ENCODE data around the gene EXOC1L. TPM values are rescaled to one million over a fixed set of nuclear protein-coding genes. Genes with fewer than 3 reads are reported as not detected.
"Not testable (repeated sequence)": the region's sequence is repeated elsewhere in the genome, so short reads cannot be mapped to it uniquely, and the experiment has no call there.

The EXOC1L gene
- total RNA-seq, 2 donors from 2014 or later = not detected

- not testable (repeated sequence) for H3K4me3 Mint-ChIP-seq; ATAC-seq (replicated peaks in 1 of 2); H3K9me3 Mint-ChIP-seq; H3K36me3 Mint-ChIP-seq (ENCODE audit: insufficient read depth in 2 of 2); H3K27me3 Mint-ChIP-seq (ENCODE audit: low read depth); H3K4me1 Mint-ChIP-seq (ENCODE audit: low read depth); DNase-seq; H3K27ac Mint-ChIP-seq
Observed at GRCh38 chr4:55841373-55842239, 22.0 kb downstream of the EXOC1L start.

GRCh38 chr4:55842312-55842711 is 22.7 kb downstream of the EXOC1L start:
- not testable (repeated sequence) for DNase-seq; H3K4me3 Mint-ChIP-seq; H3K4me1 Mint-ChIP-seq (ENCODE audit: low read depth)

GRCh38 chr4:55849724-55850123 is 30.1 kb downstream of the EXOC1L start:
- no peak overlapping the region for H3K4me3 Mint-ChIP-seq
- DNase-seq (no peak), ATAC-seq (replicated peaks in 1 of 2) (no peak)
- H3K27me3 Mint-ChIP-seq (ENCODE audit: low read depth) = no peaks in the 10 kb centered on the region
- peaks cover 34% of the 10 kb centered on the region for H3K4me1 Mint-ChIP-seq (ENCODE audit: low read depth)
- H3K36me3 Mint-ChIP-seq (ENCODE audit: insufficient read depth in 2 of 2) = peaks cover 4 to 5% of the 10 kb centered on the region in 2 donors
- H3K27ac Mint-ChIP-seq = no peak overlapping the region
- peaks cover 0 to 4% of the 10 kb centered on the region in 2 donors for H3K9me3 Mint-ChIP-seq

More at GRCh38 chr4:55842312-55842711, 22.7 kb downstream of the EXOC1L start:
- H3K36me3 Mint-ChIP-seq (ENCODE audit: insufficient read depth in 2 of 2); ATAC-seq (replicated peaks in 1 of 2); H3K27ac Mint-ChIP-seq; H3K27me3 Mint-ChIP-seq (ENCODE audit: low read depth); H3K9me3 Mint-ChIP-seq: not testable (repeated sequence)

- ATAC-seq (replicated peaks in 1 of 2) = peak in 1 of 2 donors; percentile 21
- peaks cover 0 to 2% of the 10 kb centered on the region in 2 donors for H3K9me3 Mint-ChIP-seq
- peak; percentile 22 to 27 for DNase-seq
- peak overlapping the region; percentile 53 for H3K27ac Mint-ChIP-seq
- H3K4me1 Mint-ChIP-seq (ENCODE audit: low read depth) = peaks cover 34% of the 10 kb centered on the region
- peaks cover 4 to 7% of the 10 kb centered on the region in 2 donors for H3K36me3 Mint-ChIP-seq (ENCODE audit: insufficient read depth in 2 of 2)
- H3K27me3 Mint-ChIP-seq (ENCODE audit: low read depth) = no peaks in the 10 kb centered on the region
- H3K4me3 Mint-ChIP-seq = no peak overlapping the region
Observed at GRCh38 chr4:55851885-55852284, 32.3 kb downstream of the EXOC1L start.

GRCh38 chr4:55853484-55854046 is 34.0 kb downstream of the EXOC1L start, which contains the start of gene EXOC1:
TSS of gene EXOC1 (plus strand) at chr4:55853648. CDS start at chr4:55858324, 4,676 bp downstream.
- H3K27ac Mint-ChIP-seq = peak within 1 kb of the TSS; percentile 94
- H3K4me3 Mint-ChIP-seq = no peak within 1 kb of the TSS
- no peaks in the 10 kb centered on the region for H3K27me3 Mint-ChIP-seq (ENCODE audit: low read depth)
- peak; percentile 97 to 98 for ATAC-seq (replicated peaks in 1 of 2)
- H3K4me1 Mint-ChIP-seq (ENCODE audit: low read depth) = peaks cover 43% of the 10 kb centered on the region
- H3K36me3 Mint-ChIP-seq (ENCODE audit: insufficient read depth in 2 of 2) = peaks cover 4 to 7% of the 10 kb centered on the region in 2 donors
- peak; percentile 98 to 99 for DNase-seq
- H3K9me3 Mint-ChIP-seq = peaks cover 0 to 2% of the 10 kb centered on the region in 2 donors

GRCh38 chr4:55854129-55854528 is 34.5 kb downstream of the EXOC1L start:
- no peak overlapping the region for H3K27ac Mint-ChIP-seq
- H3K4me3 Mint-ChIP-seq = no peak overlapping the region
- no peak for ATAC-seq (replicated peaks in 1 of 2)
- H3K4me1 Mint-ChIP-seq (ENCODE audit: low read depth) = peaks cover 48% of the 10 kb centered on the region
- DNase-seq = no peak
- peaks cover 0 to 2% of the 10 kb centered on the region in 2 donors for H3K9me3 Mint-ChIP-seq
- peaks cover 4 to 11% of the 10 kb centered on the region in 2 donors for H3K36me3 Mint-ChIP-seq (ENCODE audit: insufficient read depth in 2 of 2)
- no peaks in the 10 kb centered on the region for H3K27me3 Mint-ChIP-seq (ENCODE audit: low read depth)

GRCh38 chr4:55857586-55857985 is 38.0 kb downstream of the EXOC1L start:
- ATAC-seq (replicated peaks in 1 of 2) (no peak), DNase-seq (no peak)
- Mint-ChIP-seq H3K4me3 (no peak overlapping the region), H3K36me3 (ENCODE audit: insufficient read depth in 2 of 2) (peaks cover 7 to 22% of the 10 kb centered on the region in 2 donors), H3K4me1 (ENCODE audit: low read depth) (peaks cover 25% of the 10 kb centered on the region), H3K27me3 (ENCODE audit: low read depth) (no peaks in the 10 kb centered on the region), H3K9me3 (peaks cover 0 to 2% of the 10 kb centered on the region in 2 donors), H3K27ac (no peak overlapping the region)

- Mint-ChIP-seq H3K4me3 (no peak overlapping the region), H3K9me3 (no peaks in the 10 kb centered on the region)
Observed at GRCh38 chr4:55859711-55860110, 40.1 kb downstream of the EXOC1L start.

GRCh38 chr4:55864577-55865223 is 45.1 kb downstream of the EXOC1L start:
- H3K27ac Mint-ChIP-seq = peak overlapping the region; percentile 86
- peaks cover 6 to 16% of the 10 kb centered on the region in 2 donors for H3K36me3 Mint-ChIP-seq (ENCODE audit: insufficient read depth in 2 of 2)
- H3K9me3 Mint-ChIP-seq = no peaks in the 10 kb centered on the region
- no peak overlapping the region for H3K4me3 Mint-ChIP-seq
- no peak for DNase-seq
- peak in 1 of 2 donors; percentile 19 for ATAC-seq (replicated peaks in 1 of 2)
- H3K27me3 Mint-ChIP-seq (ENCODE audit: low read depth) = no peaks in the 10 kb centered on the region
- peaks cover 22% of the 10 kb centered on the region for H3K4me1 Mint-ChIP-seq (ENCODE audit: low read depth)

More at GRCh38 chr4:55859711-55860110, 40.1 kb downstream of the EXOC1L start:
- ATAC-seq (replicated peaks in 1 of 2) (no peak), DNase-seq (no peak)
- Mint-ChIP-seq H3K36me3 (ENCODE audit: insufficient read depth in 2 of 2) (peaks cover 3 to 17% of the 10 kb centered on the region in 2 donors), H3K27ac (no peak overlapping the region), H3K4me1 (ENCODE audit: low read depth) (peaks cover 15% of the 10 kb centered on the region), H3K27me3 (ENCODE audit: low read depth) (no peaks in the 10 kb centered on the region)

- Mint-ChIP-seq H3K4me1 (ENCODE audit: low read depth) (peaks cover 22% of the 10 kb centered on the region), H3K27me3 (ENCODE audit: low read depth) (no peaks in the 10 kb centered on the region), H3K9me3 (no peaks in the 10 kb centered on the region), H3K4me3 (peak overlapping the region in 1 of 2 donors; percentile 54), H3K27ac (peak overlapping the region; percentile 86), H3K36me3 (ENCODE audit: insufficient read depth in 2 of 2) (peaks cover 4 to 15% of the 10 kb centered on the region in 2 donors)
- ATAC-seq (replicated peaks in 1 of 2) = peak in 1 of 2 donors; percentile 23
- DNase-seq = no peak
Observed at GRCh38 chr4:55865228-55865806, 45.7 kb downstream of the EXOC1L start.

GRCh38 chr4:55866290-55866907 is 46.8 kb downstream of the EXOC1L start:
- Mint-ChIP-seq H3K36me3 (ENCODE audit: insufficient read depth in 2 of 2) (peaks cover 4 to 11% of the 10 kb centered on the region in 2 donors), H3K27ac (peak overlapping the region; percentile 86), H3K27me3 (ENCODE audit: low read depth) (no peaks in the 10 kb centered on the region), H3K4me1 (ENCODE audit: low read depth) (peaks cover 22% of the 10 kb centered on the region), H3K9me3 (no peaks in the 10 kb centered on the region), H3K4me3 (peak overlapping the region in 1 of 2 donors; percentile 54)
- ATAC-seq (replicated peaks in 1 of 2) (peak; percentile 89 to 92), DNase-seq (no peak)

- peaks cover 4 to 11% of the 10 kb centered on the region in 2 donors for H3K36me3 Mint-ChIP-seq (ENCODE audit: insufficient read depth in 2 of 2)
- DNase-seq = peak in 1 of 2 donors; percentile 13
Observed at GRCh38 chr4:55866973-55867574, 47.5 kb downstream of the EXOC1L start.

More at GRCh38 chr4:55866973-55867574, 47.5 kb downstream of the EXOC1L start:
- no peaks in the 10 kb centered on the region for H3K9me3 Mint-ChIP-seq
- peak overlapping the region; percentile 27 for H3K27ac Mint-ChIP-seq
- H3K27me3 Mint-ChIP-seq (ENCODE audit: low read depth) = no peaks in the 10 kb centered on the region
- H3K4me1 Mint-ChIP-seq (ENCODE audit: low read depth) = peaks cover 22% of the 10 kb centered on the region
- ATAC-seq (replicated peaks in 1 of 2) = peak; percentile 70 to 74
- H3K4me3 Mint-ChIP-seq = no peak overlapping the region
